Common myeloid progenitor, CD34-positive (primary cell): ENCODE results near the gene STK4.
"Not testable (repeated sequence)": the region's sequence is repeated elsewhere in the genome, so short reads cannot be mapped to it uniquely, and the experiment has no call there.

ENCODE experiments used
- CTCF ChIA-PET: fragments of 350-600 bp; sonication (Branson Sonifier 250); formaldehyde crosslinking; loops from one replicate; lab custom pipeline; 2021; ENCODE audit warnings: antibody characterized with exemption; lab: Charles Lee
- POLR2A ChIA-PET: fragments of 350-600 bp; sonication (Branson Sonifier 250); formaldehyde crosslinking; loops from one replicate; lab custom pipeline; 2021; ENCODE audit warnings: antibody characterized with exemption; lab: Charles Lee
- DNase-seq, 3 donors: peaks; one replicate each; pipeline versions ENCODE4 v3.0.0 to v3.0.0-alpha.2; 2013
- H3K27ac ChIP-seq, 2 experiments: 1 replicate in 1 of 2; 2 replicates in 1 of 2; pipeline ENCODE4 v1.7.0; 2013; ENCODE audit warnings: inconsistent platforms in 2 of 2, low read length in 2 of 2, mild to moderate bottlenecking in 2 of 2, low read depth in 1 of 2, moderate library complexity in 1 of 2; ENCODE audit not compliant: severe bottlenecking in 2 of 2, insufficient read depth in 1 of 2, poor library complexity in 1 of 2
- H3K27me3 ChIP-seq, 5 experiments: replicated peaks in 2 of 5; 1 replicate in 3 of 5; 2 replicates in 2 of 5; pipeline versions ENCODE4 v1.6.1 to v1.7.0; 2013; ENCODE audit warnings: low read length in 4 of 5, mild to moderate bottlenecking in 2 of 5, moderate library complexity in 2 of 5, inconsistent platforms in 1 of 5; ENCODE audit not compliant: insufficient read depth in 5 of 5, control insufficient read depth in 4 of 5
- H3K36me3 ChIP-seq, 4 experiments: 1 replicate in 2 of 4; 2 replicates in 2 of 4; pipeline versions ENCODE4 v1.6.1 to v1.7.0; 2013; ENCODE audit warnings: low read length in 3 of 4, control low read depth in 1 of 4, mild to moderate bottlenecking in 1 of 4; ENCODE audit not compliant: control insufficient read depth in 4 of 4, insufficient read depth in 4 of 4
- H3K4me1 ChIP-seq, 4 experiments: 1 replicate in 3 of 4; 2 replicates in 1 of 4; pipeline versions ENCODE4 v1.6.1 to v1.7.1; 2013; ENCODE audit warnings: low read length in 3 of 4, mild to moderate bottlenecking in 3 of 4, control low read depth in 1 of 4, inconsistent platforms in 1 of 4, moderate library complexity in 1 of 4; ENCODE audit not compliant: control insufficient read depth in 4 of 4, insufficient read depth in 4 of 4; ENCODE audit errors: control extremely low read depth in 1 of 4
- H3K4me3 ChIP-seq, 7 experiments: 1 replicate in 4 of 7; 2 replicates in 3 of 7; pipeline versions ENCODE4 v1.5.1 to v1.7.0; 2013; ENCODE audit warnings: mild to moderate bottlenecking in 7 of 7, low read length in 6 of 7, moderate library complexity in 6 of 7, inconsistent platforms in 2 of 7, low read depth in 2 of 7, control low read depth in 1 of 7; ENCODE audit not compliant: insufficient read depth in 4 of 7, control insufficient read depth in 1 of 7; ENCODE audit errors: extremely low read depth in 1 of 7
- H3K9me3 ChIP-seq, 5 experiments: 1 replicate in 4 of 5; 2 replicates in 1 of 5; pipeline versions ENCODE4 v1.6.1 to v1.7.1; 2013; ENCODE audit warnings: low read length in 4 of 5, mild to moderate bottlenecking in 2 of 5, inconsistent platforms in 1 of 5, low read depth in 1 of 5, moderate library complexity in 1 of 5; ENCODE audit not compliant: control insufficient read depth in 4 of 5, insufficient read depth in 2 of 5; ENCODE audit errors: control extremely low read depth in 1 of 5
- WGBS: methylation state at CpG from one replicate; pipeline ENCODE4 v1.1.5; 2013; ENCODE audit not compliant: insufficient coverage; 5-methylcytosine and 5-hydroxymethylcytosine counted together

The STK4 gene

DNA sequence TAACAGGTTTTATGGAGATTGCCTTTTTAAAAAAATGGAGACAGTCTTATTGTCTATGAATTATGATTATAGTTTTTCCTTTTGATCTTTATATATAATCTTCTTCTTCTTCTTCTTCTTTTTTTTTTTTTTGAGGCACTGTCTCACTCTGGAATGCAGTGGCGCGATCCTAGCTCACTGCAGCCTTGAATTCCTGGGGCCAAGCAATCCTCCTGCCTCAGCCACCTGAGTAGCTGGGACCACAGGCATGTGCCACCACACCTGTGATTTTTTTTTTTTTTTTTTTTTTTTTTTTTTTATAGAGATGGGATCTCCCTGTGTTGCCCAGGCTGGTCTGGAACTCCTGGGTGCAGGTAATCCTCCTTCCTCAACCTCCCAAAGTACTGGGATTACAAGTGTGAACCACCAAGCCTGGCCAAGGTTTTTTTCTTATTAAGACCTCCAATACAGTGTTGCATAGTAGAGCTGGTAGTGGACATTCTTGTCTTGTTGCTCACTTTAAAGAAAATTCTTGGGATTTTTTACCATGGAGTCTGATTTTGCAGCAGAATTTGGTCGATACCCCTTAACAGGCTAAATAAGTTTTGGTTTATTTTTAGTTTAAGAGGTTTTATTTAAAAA, 46.5 kb downstream of the STK4 start:
- ChIA-PET CTCF (interaction anchor here (0.8 to 4.6 kb wide), 9 partner anchors 7 to 299 kb away, joined by 3 to 32 read pairs (median 3); no protein-coding TSS in a partner anchor), POLR2A (no interaction called here)
- no peak overlapping the region for H3K4me3 ChIP-seq
- peaks cover 12 to 50% (median 25%) of the 10 kb centered on the region in 4 experiments for H3K36me3 ChIP-seq
- peaks cover 0 to 2% (median 0%) of the 10 kb centered on the region in 5 experiments for H3K9me3 ChIP-seq
- no peak overlapping the region for H3K27ac ChIP-seq
- DNase-seq = no peak
- no CpG with 5 or more reads among the region's 3 CpGs for WGBS
- no peaks in the 10 kb centered on the region for H3K27me3 ChIP-seq
- H3K4me1 ChIP-seq = no peaks in the 10 kb centered on the region

DNA sequence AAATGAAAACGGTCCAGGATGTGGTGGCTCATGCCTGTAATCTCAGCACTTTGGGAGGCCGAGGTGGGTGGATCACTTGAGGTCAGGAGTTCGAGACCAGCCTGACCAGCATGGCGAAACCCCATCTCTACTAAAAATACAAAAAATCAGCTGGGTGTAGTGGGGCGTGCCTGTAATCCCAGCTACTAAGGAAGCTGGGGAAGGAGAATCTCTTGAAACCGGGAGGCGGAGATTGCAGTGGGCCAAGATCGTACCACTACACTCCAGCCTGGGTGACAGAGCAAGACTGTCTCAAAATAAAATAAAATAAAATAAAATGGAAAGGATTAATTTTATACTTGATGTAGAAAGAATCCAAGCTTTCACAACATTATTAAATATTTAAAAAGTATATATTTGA, 47.8 kb downstream of the STK4 start:
- H3K27me3 ChIP-seq, H3K9me3 ChIP-seq, H3K27ac ChIP-seq, DNase-seq, POLR2A ChIA-PET, H3K4me1 ChIP-seq, H3K4me3 ChIP-seq: not testable (repeated sequence)
- no CpG with 5 or more reads among the region's 8 CpGs for WGBS
- CTCF ChIA-PET = interaction anchor here (0.6 to 4.6 kb wide), 6 partner anchors 12 to 298 kb away, joined by 3 to 32 read pairs (median 4); no protein-coding TSS in a partner anchor
- peaks cover 7 to 51% (median 27%) of the 10 kb centered on the region in 4 experiments for H3K36me3 ChIP-seq

DNA sequence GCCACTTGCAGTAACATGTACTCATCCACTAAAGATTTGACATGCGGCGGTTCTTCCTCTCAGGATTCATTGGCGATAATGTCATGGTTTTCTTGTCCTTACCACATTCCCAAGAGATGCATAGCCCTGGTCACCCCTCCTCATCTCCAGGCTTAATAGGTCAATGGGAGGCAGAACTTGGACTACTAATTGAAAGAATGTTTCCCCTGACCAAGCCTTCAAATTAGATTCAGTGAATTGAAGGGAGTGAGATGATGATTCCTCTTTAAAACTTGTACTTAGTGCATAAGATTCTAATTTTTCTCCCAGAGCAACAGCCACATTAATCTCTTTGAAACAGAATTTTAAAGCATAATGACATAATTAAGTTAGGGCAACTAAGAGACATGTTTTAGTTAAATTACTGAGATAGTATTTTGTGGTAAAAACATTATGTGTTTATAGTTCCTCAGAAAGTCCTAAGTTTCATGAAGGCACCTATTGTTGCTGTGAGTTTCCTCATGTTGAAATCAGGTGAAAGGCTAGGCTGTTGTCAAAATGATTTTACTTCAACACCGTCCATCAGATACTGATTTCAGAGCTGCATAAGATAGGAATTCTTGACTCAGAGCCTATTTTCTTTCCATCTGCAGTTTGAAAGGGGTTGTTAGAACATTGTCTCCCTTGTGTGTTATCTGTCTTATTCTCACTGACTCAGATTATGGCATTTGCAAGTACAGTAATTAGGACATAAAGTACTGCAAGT, 48.5 kb downstream of the STK4 start:
- 100% methylated on average over 2 of the region's 4 CpGs for WGBS
- ChIA-PET POLR2A (no interaction called here), CTCF (interaction anchor here (0.6 to 4.6 kb wide), 3 partner anchors 25 to 308 kb away, joined by 3 to 32 read pairs (median 3); no protein-coding TSS in a partner anchor)
- H3K36me3 ChIP-seq = peaks cover 7 to 50% (median 28%) of the 10 kb centered on the region in 4 experiments
- no peak overlapping the region for H3K27ac ChIP-seq
- DNase-seq = no peak
- H3K27me3 ChIP-seq = no peaks in the 10 kb centered on the region
- H3K4me3 ChIP-seq = no peak overlapping the region
- no peaks in the 10 kb centered on the region for H3K4me1 ChIP-seq
- no peaks in the 10 kb centered on the region for H3K9me3 ChIP-seq

DNA sequence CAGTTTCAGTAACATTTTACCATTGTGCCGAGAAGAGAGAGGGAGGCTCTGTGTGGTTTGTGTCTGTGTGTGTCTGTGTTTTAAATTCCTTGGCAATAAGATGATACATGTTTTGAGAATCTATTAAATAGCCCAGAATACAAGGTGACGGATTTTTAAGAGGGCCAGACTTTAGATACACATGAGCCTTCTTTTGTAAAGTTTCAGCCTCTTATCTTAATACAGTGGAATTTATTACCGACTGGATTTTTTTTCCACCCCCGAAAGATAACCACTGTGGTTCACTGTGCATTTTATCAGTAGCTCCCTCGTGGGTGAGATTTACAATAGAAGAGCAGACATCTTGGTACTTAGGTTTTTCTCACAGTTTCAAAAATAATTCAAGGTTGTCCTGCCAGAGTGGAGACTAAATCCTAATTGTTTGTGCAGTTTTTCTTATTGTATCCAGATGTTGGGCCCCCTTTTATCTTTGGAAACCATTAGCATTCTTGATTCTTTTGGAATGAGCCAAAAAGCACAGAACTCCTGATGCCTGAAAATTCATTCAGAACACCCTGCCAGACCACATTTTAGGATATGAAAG, 49.9 kb downstream of the STK4 start:
- Histone ChIP-seq H3K27me3 (no peaks in the 10 kb centered on the region), H3K4me3 (no peak overlapping the region), H3K36me3 (peaks cover 7 to 47% (median 30%) of the 10 kb centered on the region in 4 experiments), H3K27ac (no peak overlapping the region), H3K9me3 (no peaks in the 10 kb centered on the region), H3K4me1 (no peaks in the 10 kb centered on the region)
- ChIA-PET POLR2A (interaction anchor here (0.6 kb wide), 1 partner anchor 74 kb away, joined by 3 read pairs; no protein-coding TSS in a partner anchor), CTCF (interaction anchor here (1.0 to 1.5 kb wide), 3 partner anchors 9 to 306 kb away, joined by 3 to 4 read pairs (median 4); partner anchors contain the start of gene TOMM34)
- WGBS = 93% methylated on average over 5 of the region's 5 CpGs
- DNase-seq = no peak

GRCh38 chr20:45017281-45017680, 51.0 kb downstream of the STK4 start:
- H3K36me3 ChIP-seq = peaks cover 7 to 51% (median 33%) of the 10 kb centered on the region in 4 experiments
- no peak overlapping the region for H3K4me3 ChIP-seq
- no peaks in the 10 kb centered on the region for H3K9me3 ChIP-seq
- WGBS = 100% methylated on average over 4 of the region's 5 CpGs
- ChIA-PET CTCF (interaction anchor here (1.0 kb wide), 1 partner anchor 277 kb away, joined by 3 read pairs; no protein-coding TSS in a partner anchor), POLR2A (no interaction called here)
- no peak for DNase-seq
- no peaks in the 10 kb centered on the region for H3K4me1 ChIP-seq
- no peaks in the 10 kb centered on the region for H3K27me3 ChIP-seq
- no peak overlapping the region for H3K27ac ChIP-seq

- H3K4me3 ChIP-seq = no peak overlapping the region
- H3K9me3 ChIP-seq = no peaks in the 10 kb centered on the region
- H3K4me1 ChIP-seq = no peaks in the 10 kb centered on the region
- ChIA-PET POLR2A (no interaction called here), CTCF (interaction anchor here (1.0 to 1.6 kb wide), 2 partner anchors 11 to 277 kb away, joined by 3 read pairs; no protein-coding TSS in a partner anchor)
- no peak overlapping the region for H3K27ac ChIP-seq
- no peaks in the 10 kb centered on the region for H3K27me3 ChIP-seq
- H3K36me3 ChIP-seq = peaks cover 7 to 51% (median 32%) of the 10 kb centered on the region in 4 experiments
- DNase-seq = no peak
Measured at GRCh38 chr20:45017857-45018256, 51.5 kb downstream of the STK4 start.
